ENCODE measurements around the gene MS4A18. TPM values are rescaled to one million over a fixed set of nuclear protein-coding genes. Genes with fewer than 3 reads are reported as not detected.
A peak's percentile ranks its signal among the peaks of the same experiment; 100 is the strongest.

The MS4A18 gene
- total RNA-seq, 1 experiment from 2014 or later: not detected

DNA sequence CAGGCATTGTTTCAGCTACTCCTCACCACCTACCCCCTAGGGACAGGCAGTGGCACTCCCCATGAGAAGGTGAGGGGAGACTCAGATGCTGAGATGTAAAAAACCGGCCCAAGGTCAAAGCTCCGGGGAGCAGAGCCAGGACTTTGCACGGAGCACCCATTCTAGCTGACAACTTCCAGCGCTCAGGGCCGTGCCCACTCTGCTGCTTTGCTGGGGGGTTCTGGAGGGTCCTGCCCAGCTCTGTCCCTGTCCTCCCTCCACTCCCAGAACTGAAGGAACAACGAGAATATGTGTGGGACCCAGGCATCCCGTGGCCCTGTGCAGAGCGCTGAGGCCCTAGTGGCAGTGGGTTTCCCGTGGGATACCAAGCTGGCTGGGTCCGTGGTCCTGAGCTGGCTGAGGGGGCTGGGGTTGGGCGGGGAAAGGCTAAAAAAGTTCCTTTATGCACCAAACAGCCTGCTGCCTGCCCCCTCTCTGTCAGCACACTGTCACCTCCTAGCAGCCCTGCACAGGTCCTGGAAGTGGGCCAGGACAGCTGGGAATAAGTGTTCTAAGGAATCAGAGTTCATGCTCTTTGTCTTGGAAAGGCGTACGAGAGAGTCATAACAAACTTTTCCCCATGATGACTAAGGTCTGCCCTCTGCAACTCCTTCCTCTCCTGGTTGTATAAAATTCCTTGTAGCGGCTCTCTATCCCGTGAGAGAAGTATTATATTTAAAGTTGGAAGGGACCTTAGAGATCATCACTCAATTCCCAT lies 62.5 kb downstream of the MS4A18 start:
- DNase-seq (ENCODE audit: low read depth): peak; percentile 85

GRCh38 chr11:60788401-60789125 lies 64.0 kb downstream of the MS4A18 start:
- peak; percentile 31 for DNase-seq (ENCODE audit: low read depth)

DNA sequence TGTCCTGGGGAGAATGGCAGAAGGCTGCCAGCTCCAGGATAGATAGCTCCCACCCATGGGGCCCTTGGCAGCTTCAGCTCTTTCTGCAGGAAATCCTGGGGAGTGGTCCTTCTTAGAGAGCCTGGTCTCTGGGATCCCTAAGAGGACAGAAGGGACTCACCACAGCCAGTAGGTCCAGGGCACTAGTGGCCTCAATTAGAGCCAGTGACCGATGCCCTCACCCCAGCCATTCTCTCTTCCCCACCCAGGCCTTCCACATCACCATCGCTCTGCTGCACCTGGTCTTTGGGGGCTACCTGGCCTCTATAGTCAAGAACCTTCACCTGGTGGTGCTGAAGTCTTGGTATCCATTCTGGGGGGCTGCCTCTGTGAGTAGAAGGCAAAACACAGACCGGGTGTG lies 66.2 kb downstream of the MS4A18 start:
- DNase-seq (ENCODE audit: low read depth): no peak

DNA sequence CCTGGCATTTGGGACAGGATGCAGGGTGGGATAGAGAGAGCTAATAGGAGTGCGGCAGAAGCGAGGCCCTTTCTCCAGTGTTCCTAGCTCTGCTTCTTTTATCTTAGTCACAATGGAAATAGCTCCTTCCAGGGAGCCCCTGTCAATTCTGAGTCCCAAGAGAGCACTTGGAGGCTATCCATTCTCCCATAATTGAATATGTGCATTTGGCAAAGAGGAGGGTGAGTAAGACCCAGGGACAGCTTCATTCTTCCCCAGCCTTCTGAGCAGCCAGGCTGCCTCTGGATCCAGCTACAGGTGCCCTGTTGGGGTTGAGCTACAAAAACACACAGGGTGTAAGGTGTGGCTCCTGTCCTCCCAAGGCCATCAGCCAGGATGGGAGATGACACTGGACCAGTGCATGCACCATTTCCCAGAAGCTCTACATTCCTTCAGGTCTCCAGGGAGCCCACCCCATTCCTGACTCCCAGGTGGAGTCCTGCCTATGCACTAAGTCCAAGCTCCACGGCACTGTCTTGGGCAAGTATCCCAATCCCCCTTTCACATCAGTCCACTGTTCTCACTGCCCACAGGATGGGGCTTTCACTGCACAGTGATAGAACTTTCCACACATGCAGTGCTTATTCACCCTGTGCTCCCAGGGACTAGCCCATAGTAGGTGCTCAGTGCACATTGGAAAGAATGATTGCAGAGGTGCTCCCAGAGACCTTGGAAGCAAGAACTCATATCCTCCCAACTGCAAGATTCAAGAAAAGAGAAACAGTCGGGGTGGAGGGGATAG lies 66.8 kb downstream of the MS4A18 start:
- DNase-seq (ENCODE audit: low read depth): no peak

DNA sequence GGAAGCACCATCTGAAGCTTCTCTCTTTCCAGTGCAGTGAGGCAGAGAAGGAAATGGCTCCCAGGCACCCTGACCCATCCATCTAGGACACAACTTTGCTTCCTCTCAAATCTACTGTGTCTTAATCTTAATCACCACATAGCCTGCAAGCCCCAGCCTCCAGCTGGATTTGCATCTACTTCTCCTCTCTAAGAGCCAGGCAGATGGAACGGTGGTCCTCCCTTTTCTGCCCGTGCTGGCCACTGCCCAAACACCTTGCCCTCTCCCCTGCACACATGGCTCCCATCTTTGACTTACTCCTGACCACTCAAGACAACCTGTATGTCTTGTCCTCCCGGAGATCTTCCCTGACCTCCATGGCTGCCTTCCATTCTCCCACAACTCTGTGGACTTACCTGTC lies 68.0 kb downstream of the MS4A18 start:
- DNase-seq (ENCODE audit: low read depth): no peak

Other genes starting within 250 kb of the MS4A18 start
- gene MS4A12, start 231.9 kb upstream of the MS4A18 start, total RNA-seq (2014; rRNA removed; shearing (Covaris generic)): not detected in 2 replicates
- 0.86 TPM in 1 of 2 replicates, not detected in the other for gene MS4A13, start 209.3 kb upstream of the MS4A18 start, total RNA-seq (2014; rRNA removed; shearing (Covaris generic))
- not detected in 2 replicates for gene MS4A8, start 25.1 kb upstream of the MS4A18 start, total RNA-seq (2014; rRNA removed; shearing (Covaris generic))
- gene MS4A15, start 32.1 kb downstream of the MS4A18 start, total RNA-seq (2014; rRNA removed; shearing (Covaris generic)): not detected in 2 replicates
- not detected in 2 replicates for gene MS4A10, start 60.6 kb downstream of the MS4A18 start, total RNA-seq (2014; rRNA removed; shearing (Covaris generic))
- gene CCDC86, start 117.4 kb downstream of the MS4A18 start, total RNA-seq (2014; rRNA removed; shearing (Covaris generic)): 16.0 and 17.7 TPM in 2 replicates
- 0.06 TPM in 1 of 2 replicates, not detected in the other for gene PTGDR2, start 131.2 kb downstream of the MS4A18 start, total RNA-seq (2014; rRNA removed; shearing (Covaris generic))
- gene ZP1, start 142.8 kb downstream of the MS4A18 start, total RNA-seq (2014; rRNA removed; shearing (Covaris generic)): not detected in 2 replicates
- 86.3 and 91.2 TPM in 2 replicates for gene PRPF19, start 181.9 kb downstream of the MS4A18 start, total RNA-seq (2014; rRNA removed; shearing (Covaris generic))
- 54.5 and 56.6 TPM in 2 replicates for gene TMEM109, start 189.4 kb downstream of the MS4A18 start, total RNA-seq (2014; rRNA removed; shearing (Covaris generic))
- gene TMEM132A, start 199.7 kb downstream of the MS4A18 start, total RNA-seq (2014; rRNA removed; shearing (Covaris generic)): 59.4 and 82.6 TPM in 2 replicates
- gene SLC15A3, start 227.5 kb downstream of the MS4A18 start, total RNA-seq (2014; rRNA removed; shearing (Covaris generic)): 3.0 and 3.9 TPM in 2 replicates
- 0.06 and 0.46 TPM in 2 replicates for gene CD6, start 247.0 kb downstream of the MS4A18 start, total RNA-seq (2014; rRNA removed; shearing (Covaris generic))

Measured in Daoy (cell line).